GM19468 (cell line): Measurements from ENCODE around the gene WAPL.

ENCODE experiments used
- ATAC-seq: cut with Tn5 transposase; IDR thresholded peaks from one replicate; pipeline ENCODE4 v1.9.1; 2021; ENCODE audit warnings: mild to moderate bottlenecking, moderate library complexity, moderate number of reproducible peaks; ENCODE audit not compliant: unreplicated experiment; ENCODE audit errors: extremely low read depth

The WAPL gene

GRCh38 chr10:86415116-86415515 is 106.5 kb downstream of the WAPL start:
- ATAC-seq = no peak

DNA sequence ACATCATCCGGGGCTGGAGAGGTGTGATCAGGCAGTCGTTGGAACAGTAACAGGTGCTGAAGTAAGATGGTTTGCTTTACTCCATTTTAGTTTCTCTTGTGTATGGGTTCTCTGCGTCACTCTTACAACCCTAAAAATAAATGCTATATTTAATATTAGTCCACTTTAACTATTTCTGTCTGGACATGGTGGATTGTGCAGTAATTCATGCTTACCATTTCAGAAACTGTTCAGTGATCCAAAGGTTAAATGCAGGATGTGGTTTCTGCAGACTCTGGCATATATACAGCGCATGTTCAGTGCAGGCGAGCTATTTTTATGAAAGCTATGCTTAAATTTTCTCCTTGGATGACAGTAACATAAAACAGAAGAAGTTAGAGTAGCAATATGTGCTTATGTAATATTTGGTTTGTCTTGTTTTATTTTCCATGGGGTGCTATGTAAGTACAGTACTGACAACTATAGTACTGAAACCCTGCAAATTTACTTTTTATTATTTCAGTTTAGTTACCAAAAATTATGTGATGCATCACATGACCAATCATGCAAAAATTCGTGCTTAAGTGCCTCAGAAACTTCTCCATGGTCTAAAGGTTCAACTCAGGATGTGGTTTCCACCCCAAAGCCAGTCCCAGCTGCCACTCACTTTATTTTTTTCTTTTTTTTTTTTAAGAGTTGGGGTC is 108.4 kb downstream of the WAPL start:
- peak; percentile 88 for ATAC-seq

- ATAC-seq = no peak
Observed at GRCh38 chr10:86411852-86412560, 109.6 kb downstream of the WAPL start.

GRCh38 chr10:86411281-86411841 is 110.2 kb downstream of the WAPL start:
- ATAC-seq = no peak

DNA sequence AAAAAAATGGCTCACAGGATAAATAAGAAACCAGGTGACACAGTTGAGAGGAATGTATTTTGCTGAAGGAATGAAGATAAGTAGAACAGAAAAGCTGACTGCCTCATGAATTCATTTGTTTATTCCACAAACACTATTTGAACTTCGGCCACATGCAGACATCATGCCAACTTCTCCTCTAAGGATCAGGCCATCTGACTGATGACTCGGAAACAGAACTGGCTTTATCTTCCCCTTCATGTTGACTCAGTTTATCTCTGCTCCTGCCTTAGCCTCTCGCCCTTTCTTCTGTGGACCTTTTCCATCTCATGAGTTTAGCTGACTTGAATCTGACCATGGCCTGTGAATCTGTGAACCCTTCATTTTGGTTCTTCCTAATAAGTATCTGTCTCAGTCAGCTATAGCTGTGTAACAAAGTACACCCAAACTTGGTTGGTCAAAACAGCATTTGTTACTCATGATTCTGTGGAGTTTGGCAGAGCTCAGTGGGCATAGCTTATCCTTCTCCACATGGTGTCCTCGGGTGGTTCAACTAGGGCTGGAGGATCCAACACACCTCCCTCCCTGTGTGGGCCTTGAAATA is 111.0 kb downstream of the WAPL start:
- no peak for ATAC-seq

DNA sequence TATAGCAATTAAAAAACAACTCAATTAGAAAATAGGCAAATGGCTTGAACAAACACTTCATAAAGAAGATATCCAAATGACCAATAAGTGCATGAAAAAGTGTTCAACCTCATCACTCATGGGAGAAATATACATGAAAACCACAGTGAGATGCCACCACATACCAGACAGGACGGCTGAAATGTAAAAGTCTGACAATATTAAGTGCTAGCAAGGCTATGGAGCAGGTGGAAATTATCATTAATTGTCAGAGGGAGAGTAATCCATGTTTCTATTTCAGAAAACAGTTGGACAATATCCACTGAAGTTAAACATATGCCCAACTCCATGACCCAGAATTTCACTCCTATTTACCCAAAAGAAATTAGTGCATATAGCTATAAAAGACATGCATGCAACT is 112.4 kb downstream of the WAPL start:
- no peak for ATAC-seq

- ATAC-seq = no peak
Observed at GRCh38 chr10:86403183-86403797, 118.3 kb downstream of the WAPL start.

GRCh38 chr10:86402283-86402941 is 119.2 kb downstream of the WAPL start:
- no peak for ATAC-seq

DNA sequence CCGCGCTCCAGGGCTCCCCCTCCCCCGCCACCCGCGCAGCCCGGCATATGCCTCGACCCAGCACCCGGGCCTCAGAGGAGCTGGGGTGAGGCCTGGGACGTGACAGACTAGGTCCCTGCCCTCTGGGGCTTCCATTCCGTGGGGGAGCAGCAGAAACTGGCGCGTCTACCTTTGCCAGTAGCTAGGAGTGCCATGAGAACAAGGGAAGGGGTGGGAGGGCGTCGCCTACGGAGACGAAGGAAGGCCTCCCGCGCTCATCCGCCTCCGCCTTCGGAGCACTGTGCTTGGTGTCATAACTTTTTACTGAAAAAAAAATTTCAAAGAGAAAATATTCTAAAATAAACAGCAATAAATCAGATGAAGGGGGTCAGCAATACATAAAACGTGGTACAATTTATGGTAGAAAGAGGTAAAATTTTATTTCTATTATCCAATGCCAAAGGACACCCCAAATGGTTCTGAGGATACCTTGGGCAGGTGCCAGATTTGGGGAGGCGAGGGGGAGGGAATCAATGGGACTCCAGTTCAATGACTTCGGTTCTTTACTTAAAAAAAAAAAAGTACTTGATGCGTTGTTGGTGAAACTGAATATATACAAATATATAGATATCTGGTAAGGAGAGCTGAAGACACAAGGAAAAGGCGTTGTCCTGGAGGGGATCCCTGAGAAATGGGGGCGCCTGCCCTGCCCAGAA is 119.9 kb downstream of the WAPL start:
- ATAC-seq = no peak

- no peak for ATAC-seq
Observed at GRCh38 chr10:86400705-86401587, 120.6 kb downstream of the WAPL start.

GRCh38 chr10:86399879-86400704 is 121.5 kb downstream of the WAPL start:
- ATAC-seq = peak; percentile 86

DNA sequence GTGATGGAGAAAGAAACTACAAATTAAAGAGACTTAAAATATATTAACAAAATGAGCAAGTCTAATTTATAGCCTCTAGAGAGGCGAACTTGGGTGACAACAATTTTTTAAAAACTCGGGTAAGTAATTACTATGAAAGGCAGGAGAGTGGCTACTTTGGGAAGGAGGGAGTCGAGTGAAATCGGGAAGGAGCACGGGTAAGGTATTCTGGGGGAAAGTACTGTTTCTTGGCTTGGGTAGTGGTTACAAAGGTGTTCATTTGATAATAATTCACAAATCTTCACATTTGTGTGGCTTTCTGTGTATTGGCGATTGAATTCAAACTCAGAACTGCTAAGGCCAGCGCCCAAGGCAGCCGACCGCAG is 122.1 kb downstream of the WAPL start:
- ATAC-seq = no peak

GRCh38 chr10:86397120-86397519 is 124.5 kb downstream of the WAPL start:
- no peak for ATAC-seq

GRCh38 chr10:86393862-86394455 is 127.6 kb downstream of the WAPL start:
- no peak for ATAC-seq

- no peak for ATAC-seq
Observed at GRCh38 chr10:86393362-86393761, 128.2 kb downstream of the WAPL start.

GRCh38 chr10:86392723-86393094 is 128.9 kb downstream of the WAPL start:
- no peak for ATAC-seq

GRCh38 chr10:86391986-86392722 is 129.4 kb downstream of the WAPL start:
- no peak for ATAC-seq
